ENCODE measurements around the gene TADA1.
A peak's percentile ranks its signal among the peaks of the same experiment; 100 is the strongest.
"Not testable (repeated sequence)": the region's sequence is repeated elsewhere in the genome, so short reads cannot be mapped to it uniquely, and the experiment has no call there.

TADA1 gene

DNA sequence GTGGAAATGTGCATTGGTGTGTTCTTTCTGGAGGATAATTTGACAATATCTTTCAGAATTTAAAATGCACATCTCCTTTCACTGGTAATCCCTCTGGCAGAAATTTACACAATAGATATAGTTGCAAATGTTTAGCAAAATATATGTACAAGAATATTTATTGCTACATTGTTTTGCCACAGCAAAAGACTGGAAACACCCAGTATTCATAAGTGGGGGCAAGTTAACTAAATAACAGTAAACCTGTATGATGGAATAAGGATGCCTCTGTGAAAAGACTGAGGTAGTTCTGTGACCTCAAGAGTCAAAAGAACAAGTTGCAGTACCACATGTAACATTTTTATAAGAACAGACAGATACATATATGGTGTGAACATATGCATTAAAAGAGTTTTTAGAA, 13.7 kb upstream of the TADA1 start:
- no peak for DNase-seq

DNA sequence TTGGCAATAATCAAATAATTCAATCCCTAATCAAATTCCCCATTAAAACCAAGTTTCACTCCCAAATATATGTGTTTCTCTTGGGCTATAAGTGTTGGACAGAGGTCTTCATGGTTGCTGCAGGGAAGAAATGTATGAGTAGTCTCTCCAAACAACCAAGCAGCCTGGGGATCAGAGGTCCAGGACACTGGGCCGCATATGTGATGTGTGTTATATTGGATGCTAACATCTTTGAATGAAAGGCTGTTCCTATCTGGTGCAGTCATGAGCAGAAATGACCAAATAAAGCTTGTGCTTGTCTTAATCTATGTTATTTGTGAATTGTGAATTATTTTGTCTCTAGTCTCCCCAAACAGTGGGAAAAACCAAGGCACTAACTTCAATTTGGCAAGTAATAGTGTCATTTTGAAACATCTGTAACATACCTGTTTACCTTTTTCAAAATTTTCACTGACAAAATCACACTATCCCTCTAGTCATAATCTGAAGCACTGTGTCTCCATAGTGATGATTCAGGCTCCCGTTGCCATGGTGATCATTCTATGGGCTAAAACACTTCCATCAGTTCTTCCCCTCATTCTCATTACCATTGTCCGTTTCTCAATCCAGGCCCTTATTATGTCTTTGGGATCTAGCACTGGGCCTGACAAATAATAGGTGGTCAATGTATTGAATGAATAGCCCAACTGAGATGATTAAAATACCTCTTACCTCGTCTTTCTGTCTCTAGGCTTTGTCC, 12.5 kb upstream of the TADA1 start:
- no peak for DNase-seq

DNA sequence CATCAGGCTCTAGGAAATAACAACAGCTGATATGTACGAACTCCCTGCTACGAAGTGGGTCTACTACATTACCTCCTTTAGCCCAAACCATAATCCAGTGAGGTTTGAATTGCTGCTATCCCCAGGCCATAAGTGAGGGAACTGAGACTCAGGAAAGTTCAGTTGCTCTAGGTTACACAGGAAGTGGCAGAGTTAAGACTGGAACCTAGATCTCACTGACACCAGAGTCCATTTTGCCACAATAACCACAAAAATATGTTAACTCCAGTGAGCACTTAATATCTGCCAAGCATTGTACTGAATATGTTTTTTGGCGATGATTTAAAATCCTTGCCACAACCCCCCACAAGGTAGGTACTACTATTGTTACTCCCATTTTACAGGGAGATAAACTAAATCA, 8.9 kb upstream of the TADA1 start:
- DNase-seq: no peak

- DNase-seq: peak; percentile 35
Measured at GRCh38 chr1:166884040-166884642, 8.1 kb upstream of the TADA1 start.

DNA sequence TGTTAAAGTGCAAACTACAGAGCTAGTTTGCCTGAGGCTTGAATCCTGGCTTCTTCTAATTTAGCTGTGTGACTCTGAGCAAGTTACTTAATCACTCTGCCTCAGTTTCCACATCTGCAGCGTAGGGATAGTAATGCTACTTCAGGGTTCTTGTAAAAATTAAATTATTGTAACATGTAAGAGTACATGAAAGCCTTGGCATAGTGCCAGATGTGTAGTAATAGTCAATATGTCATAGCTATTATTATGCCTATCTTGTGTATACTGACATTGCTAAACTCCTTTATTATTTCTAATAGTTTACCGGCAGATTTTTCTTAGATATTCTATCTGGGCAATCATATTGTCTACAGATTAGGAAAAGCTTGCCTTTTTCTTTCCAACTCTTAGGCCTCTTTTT, 6.8 kb upstream of the TADA1 start:
- DNase-seq: no peak

- not testable (repeated sequence) for DNase-seq
Measured at GRCh38 chr1:166878173-166878917, 2.3 kb upstream of the TADA1 start.

DNA sequence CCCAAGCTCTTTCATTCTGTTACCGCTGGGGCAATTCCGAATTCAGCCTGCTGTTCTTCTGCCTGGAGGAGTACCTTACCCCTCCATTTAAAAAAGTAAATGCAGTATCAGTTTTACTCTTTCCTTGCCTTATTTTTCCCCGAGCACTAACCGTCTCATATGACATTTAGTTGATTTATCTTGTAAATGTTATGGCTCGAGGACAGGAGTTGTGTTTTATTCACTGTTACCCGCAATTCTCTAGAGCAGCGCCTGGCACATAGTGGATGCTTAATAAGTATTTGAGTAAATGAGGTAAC, 425 bp upstream of the TADA1 start:
- DNase-seq: no peak

GRCh38 chr1:166875302-166875733, 746 bp downstream of the TADA1 start:
- DNase-seq: no peak

DNA sequence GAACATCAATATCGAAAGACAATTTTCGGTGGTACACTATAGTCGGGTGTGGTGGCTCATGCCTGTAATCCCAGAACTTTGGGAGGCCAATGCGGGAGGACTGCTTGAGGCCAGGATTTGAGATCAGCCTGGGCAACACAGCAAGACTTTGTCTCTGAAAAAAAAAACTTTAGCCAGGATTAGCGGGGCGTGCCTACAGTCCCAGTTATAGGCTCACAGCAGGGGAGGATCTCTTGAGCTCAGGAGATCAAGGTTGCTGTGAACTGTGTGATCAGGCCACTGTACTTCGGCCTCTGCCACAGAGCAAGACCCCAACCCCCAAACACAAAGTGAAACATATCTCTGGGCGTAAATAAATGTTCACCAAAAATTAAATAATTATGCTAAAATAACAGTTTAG, 1.6 kb downstream of the TADA1 start:
- no peak for DNase-seq

DNA sequence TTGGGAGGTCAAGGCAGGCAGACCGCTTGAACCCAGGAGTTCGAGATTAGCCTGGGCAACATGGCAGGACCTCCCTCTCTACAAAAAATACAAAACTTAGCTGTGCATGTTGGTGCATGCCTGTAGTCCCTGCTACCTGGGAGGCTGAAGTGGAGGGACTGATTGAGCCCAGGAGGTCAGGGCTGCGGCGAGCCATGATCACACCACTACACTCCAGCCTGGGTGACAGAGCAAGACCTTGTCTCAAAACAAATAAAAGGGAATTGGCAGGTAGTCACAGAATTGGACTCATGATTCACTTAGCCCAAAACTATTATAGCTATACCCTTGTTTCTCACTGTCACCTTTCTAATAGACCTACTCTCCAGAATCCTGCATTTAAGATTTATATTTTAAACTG, 5.5 kb downstream of the TADA1 start:
- no peak for DNase-seq

- DNase-seq: no peak
Measured at GRCh38 chr1:166869318-166870099, 6.6 kb downstream of the TADA1 start.

DNA sequence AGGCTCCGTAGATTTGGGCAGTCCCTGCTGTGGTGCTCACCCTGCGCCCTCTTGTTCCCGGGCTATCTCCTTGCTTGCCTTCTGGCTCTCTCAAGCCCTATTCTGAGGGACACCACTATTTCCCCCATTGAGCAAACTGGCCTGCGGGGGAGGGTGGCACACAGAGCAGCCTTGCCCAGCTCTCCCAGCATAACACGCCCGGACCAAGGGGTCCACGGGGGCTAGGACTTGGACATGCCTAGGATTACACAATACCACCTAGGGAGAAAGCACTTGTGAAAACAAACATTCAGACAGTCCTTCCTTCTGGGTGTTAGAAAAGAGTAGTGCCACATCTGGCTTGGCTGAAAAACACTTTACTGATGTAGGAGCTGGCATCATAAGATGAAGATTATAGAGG, 7.4 kb downstream of the TADA1 start:
- no peak for DNase-seq

DNA sequence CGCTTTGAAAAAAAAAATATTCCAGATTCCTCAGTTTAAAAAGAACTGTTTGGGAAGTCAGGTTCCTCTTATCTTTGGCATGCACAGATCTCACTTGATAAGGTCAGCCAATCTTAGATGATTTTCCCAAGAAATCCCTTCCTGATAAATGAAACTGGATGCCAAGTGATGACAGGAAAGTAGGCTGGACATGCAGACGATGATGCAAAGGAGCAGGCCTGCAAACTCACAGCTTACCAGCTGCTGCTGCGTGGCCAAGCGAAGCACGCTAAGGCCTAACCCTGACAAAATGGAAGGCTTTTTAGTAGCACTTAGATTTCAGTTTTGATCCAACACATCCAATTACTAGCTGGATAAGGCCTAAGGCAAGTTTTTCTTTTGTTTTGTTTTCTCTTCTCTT, 10.1 kb downstream of the TADA1 start:
- DNase-seq: no peak

DNA sequence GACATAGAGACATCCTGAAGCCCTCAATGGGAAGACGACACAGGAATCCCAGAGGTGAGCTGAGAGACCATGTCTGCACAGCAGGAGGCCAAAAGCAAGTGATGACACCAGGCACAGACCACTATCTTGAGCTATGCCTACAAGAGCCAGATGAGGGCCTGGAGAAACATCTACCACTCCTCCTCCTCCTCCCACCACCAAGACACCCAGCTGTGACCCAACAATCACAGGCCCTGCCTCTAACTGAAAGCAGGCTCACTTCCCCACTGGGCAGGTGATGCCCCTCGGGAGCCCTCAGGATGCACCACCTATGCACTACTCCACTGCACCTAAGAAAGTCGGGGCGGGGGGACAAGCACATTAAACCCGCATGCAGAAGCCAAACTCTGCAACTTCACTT, 16.5 kb downstream of the TADA1 start:
- DNase-seq: no peak

- DNase-seq: no peak
Measured at GRCh38 chr1:166858726-166859419, 17.2 kb downstream of the TADA1 start.

DNA sequence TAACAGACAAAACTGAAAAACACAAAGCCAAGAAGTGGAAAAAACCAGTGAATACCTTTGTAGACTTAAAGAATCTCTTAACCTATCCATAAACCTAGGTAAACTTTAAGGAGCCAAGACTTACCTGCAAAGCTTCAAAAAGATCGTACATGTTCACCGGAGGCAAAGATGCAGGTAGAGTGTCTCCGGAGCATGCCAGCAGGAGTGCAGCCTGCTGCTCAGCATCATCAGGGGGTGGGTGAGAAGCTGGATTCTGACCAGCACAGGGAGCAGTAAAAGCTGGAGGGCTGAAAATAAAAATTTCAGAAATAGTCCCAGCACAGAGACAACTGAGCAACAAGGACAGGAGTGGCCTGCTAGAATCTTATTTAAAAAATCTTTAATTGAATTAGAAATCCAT, 18.1 kb downstream of the TADA1 start:
- no peak for DNase-seq

GRCh38 chr1:166855558-166855957, 20.5 kb downstream of the TADA1 start:
- no peak for DNase-seq

- no peak for DNase-seq
Measured at GRCh38 chr1:166852918-166853317, 23.1 kb downstream of the TADA1 start.

GRCh38 chr1:166849135-166849534, 26.9 kb downstream of the TADA1 start:
- no peak for DNase-seq

- no peak for DNase-seq
Measured at GRCh38 chr1:166848193-166848592, 27.9 kb downstream of the TADA1 start.

- DNase-seq: no peak
Measured at GRCh38 chr1:166844791-166845190, 31.3 kb downstream of the TADA1 start.

DNA sequence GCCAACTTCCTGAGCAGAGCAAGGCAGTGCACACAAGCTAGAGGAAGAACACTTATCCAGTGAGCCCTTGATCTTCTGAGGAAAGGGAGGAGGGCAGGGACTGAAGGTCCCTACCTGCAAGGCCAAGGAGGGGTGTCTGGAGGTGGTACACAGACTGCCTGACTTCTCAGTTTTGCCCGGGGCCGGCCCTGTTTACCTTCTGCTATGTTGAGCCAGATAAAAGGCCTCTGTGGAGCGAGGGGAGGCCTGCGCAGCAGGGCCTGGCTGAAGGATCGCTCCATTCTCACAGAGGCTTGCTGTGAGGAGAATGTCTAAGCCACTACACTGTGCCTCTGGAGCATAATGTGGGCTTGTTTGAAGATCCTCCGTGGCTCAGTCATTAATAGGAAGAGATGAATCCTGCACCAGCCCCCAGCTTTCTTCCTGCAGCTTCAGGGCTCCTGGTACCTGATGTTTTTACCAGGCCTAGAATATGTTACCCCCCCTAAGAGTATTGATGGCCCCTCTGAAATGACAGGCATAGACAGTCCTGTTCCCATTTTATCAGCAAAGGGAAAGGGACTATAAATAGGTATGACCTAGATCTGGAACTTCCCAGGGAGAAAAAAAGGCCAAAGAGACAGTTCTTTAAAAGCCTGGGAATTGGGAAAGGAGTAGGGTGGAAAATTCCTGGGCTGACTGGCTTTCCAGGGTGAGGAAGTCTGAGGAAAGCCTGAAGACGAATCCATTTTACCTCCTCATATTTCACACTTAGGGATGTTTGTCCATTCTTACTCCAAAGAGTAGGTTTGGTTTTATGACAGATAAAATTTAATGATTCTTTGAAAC, 32.1 kb downstream of the TADA1 start:
- no peak for DNase-seq

Measured in suppressor macrophage treated with lipopolysaccharide for 4 hours (primary cell).